Stimulated activated CD4-positive, alpha-beta T cell treated with anti-CD3 and anti-CD28 coated beads, TNF-alpha, amount 100 ng/mL, for 1 hour (primary cell): ENCODE data around the gene WDR53.
"Not testable (repeated sequence)": the region's sequence is repeated elsewhere in the genome, so short reads cannot be mapped to it uniquely, and the experiment has no call there.

ENCODE experiments used
- DNase-seq, 3 donors: peaks; one replicate each; pipeline ENCODE4 v3.0.0-alpha.2; 2020; ENCODE audit warnings: low read depth in 3 of 3, low spot score in 1 of 3

The WDR53 gene

GRCh38 chr3:196568246-196569002 lies at the start of gene WDR53, which contains the start of gene FBXO45:
Gene WDR53, minus strand, starts transcription at chr3:196568554. Its CDS starts 7,079 bp downstream, at chr3:196561475.
Gene FBXO45, plus strand, starts transcription at chr3:196568660. Its CDS starts 325 bp downstream, at chr3:196568985.
- DNase-seq, result peak; percentile 79 to 91 (median 90)

- DNase-seq, result no peak
These were observed 48.9 kb upstream of the WDR53 start for GRCh38 chr3:196617256-196617655.

- not testable (repeated sequence) for DNase-seq
These were observed 46.9 kb upstream of the WDR53 start for GRCh38 chr3:196615234-196615633.

GRCh38 chr3:196611761-196612483 lies 43.6 kb upstream of the WDR53 start:
- no peak for DNase-seq

- DNase-seq, result no peak
These were observed 41.6 kb upstream of the WDR53 start for GRCh38 chr3:196609805-196610515.

GRCh38 chr3:196609343-196609775 lies 41.0 kb upstream of the WDR53 start:
- DNase-seq, result peak; percentile 88 to 94 (median 90)

- DNase-seq, result no peak
These were observed 40.3 kb upstream of the WDR53 start for GRCh38 chr3:196608693-196609092.

- peak; percentile 18 to 36 (median 21) for DNase-seq
These were observed 36.2 kb upstream of the WDR53 start for GRCh38 chr3:196604548-196604947.

- no peak for DNase-seq
These were observed 35.3 kb upstream of the WDR53 start for GRCh38 chr3:196603683-196604082.

- no peak for DNase-seq
These were observed 34.3 kb upstream of the WDR53 start for GRCh38 chr3:196602673-196603072.

- no peak for DNase-seq
These were observed 32.0 kb upstream of the WDR53 start for GRCh38 chr3:196600359-196600758.

- no peak for DNase-seq
These were observed 31.4 kb upstream of the WDR53 start for GRCh38 chr3:196599734-196600128.

- DNase-seq, result not testable (repeated sequence)
These were observed 29.8 kb upstream of the WDR53 start for GRCh38 chr3:196597971-196598733.

GRCh38 chr3:196596355-196596754 lies 28.0 kb upstream of the WDR53 start:
- DNase-seq, result no peak

- DNase-seq, result no peak
These were observed 21.9 kb upstream of the WDR53 start for GRCh38 chr3:196590279-196590678.

GRCh38 chr3:196585044-196585757 lies 16.8 kb upstream of the WDR53 start:
- no peak for DNase-seq

GRCh38 chr3:196572389-196572788 lies 4.0 kb upstream of the WDR53 start:
- no peak for DNase-seq

GRCh38 chr3:196570332-196570731 lies 2.0 kb upstream of the WDR53 start:
- not testable (repeated sequence) for DNase-seq

GRCh38 chr3:196569003-196569516 lies 706 bp upstream of the WDR53 start:
- DNase-seq, result peak; percentile 7 to 22 (median 7)

- no peak for DNase-seq
These were observed 4.6 kb downstream of the WDR53 start for GRCh38 chr3:196563721-196564225.
